Measurements from ENCODE around the gene DEF6.
"Not testable (repeated sequence)": the region's sequence is repeated elsewhere in the genome, so short reads cannot be mapped to it uniquely, and the experiment has no call there.

- not testable (repeated sequence) for TF ChIP-seq NFYB (CRISPR knock-in tag; conservative IDR thresholded peaks at IDR 0.05; ENCODE audit: low read depth); CTCF (IDR thresholded peaks at IDR 0.05); ELF4 (CRISPR knock-in tag; IDR thresholded peaks at IDR 0.05; ENCODE audit: low read depth); ATF6 (CRISPR knock-in tag; IDR thresholded peaks at IDR 0.05)
- TF ChIP-seq, protein P1, sequence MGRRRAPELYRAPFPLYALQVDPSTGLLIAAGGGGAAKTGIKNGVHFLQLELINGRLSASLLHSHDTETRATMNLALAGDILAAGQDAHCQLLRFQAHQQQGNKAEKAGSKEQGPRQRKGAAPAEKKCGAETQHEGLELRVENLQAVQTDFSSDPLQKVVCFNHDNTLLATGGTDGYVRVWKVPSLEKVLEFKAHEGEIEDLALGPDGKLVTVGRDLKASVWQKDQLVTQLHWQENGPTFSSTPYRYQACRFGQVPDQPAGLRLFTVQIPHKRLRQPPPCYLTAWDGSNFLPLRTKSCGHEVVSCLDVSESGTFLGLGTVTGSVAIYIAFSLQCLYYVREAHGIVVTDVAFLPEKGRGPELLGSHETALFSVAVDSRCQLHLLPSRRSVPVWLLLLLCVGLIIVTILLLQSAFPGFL (CRISPR knock-in tag; IDR thresholded peaks at IDR 0.05; ENCODE audit: borderline replicate concordance): not testable (repeated sequence)
Observed at GRCh38 chr6:35332074-35332887, 34.7 kb downstream of the DEF6 start.
